ENCODE measurements around the gene CD80.
"Not testable (repeated sequence)": the region's sequence is repeated elsewhere in the genome, so short reads cannot be mapped to it uniquely, and the experiment has no call there.

CD80 gene, protein sequence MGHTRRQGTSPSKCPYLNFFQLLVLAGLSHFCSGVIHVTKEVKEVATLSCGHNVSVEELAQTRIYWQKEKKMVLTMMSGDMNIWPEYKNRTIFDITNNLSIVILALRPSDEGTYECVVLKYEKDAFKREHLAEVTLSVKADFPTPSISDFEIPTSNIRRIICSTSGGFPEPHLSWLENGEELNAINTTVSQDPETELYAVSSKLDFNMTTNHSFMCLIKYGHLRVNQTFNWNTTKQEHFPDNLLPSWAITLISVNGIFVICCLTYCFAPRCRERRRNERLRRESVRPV

DNA sequence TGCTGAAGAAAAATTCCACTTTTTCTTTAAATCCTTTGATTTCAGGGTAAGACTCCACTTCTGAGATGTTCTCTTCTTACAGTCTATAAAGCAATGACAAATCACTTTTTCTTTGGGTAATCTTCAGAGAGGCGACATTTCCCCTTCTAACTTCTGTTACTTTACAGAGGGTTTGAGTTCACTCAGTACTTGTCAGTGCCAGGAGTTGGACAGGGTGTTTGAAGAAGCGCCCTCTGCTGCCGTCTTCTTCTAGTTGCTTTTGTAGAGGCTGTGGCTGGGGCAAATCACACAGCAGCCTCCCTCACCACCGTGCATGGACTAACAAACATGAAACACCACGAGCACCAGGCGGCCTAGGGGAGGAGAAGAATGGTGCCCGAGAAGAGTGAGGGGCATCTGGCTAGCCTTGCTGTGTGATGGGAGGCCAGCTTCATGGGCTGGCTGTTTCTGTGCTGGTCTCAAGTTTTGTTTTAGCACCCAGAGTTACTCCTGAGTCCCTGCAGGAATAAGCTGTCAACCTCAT lies at the start of gene CD80:
TSS of gene CD80 (minus strand) at position 174 of the 523 bp plus-strand sequence. CDS start 1,886 bp downstream, outside the sequence.
- DNase-seq: peak; percentile 29

DNA sequence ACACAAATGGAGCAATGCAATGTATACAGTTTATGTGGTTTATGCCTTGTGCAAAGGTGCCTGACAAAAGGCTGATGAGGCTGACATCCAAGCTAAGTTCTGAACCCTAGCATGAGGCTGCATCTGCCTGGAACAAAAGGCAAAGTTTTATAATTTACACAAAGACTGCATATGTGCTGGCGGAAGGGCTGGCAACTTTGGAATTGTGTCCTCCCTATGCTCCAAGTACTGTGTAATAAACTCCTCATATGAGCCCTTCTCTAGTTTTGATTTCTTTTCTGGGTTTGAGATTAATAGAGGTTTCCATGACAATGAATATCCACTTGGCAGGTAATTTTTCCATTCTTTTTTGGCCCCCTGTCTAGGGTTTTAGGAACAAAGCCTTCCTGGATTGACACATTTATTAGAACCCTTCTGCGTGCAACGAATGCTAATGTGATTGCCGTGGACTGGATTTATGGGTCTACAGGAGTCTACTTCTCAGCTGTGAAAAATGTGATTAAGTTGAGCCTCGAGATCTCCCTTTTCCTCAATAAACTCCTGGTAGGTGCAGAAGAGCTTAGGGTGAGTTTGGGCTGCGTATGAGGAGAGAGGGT lies 49.1 kb upstream of the CD80 start:
- no peak for DNase-seq

DNA sequence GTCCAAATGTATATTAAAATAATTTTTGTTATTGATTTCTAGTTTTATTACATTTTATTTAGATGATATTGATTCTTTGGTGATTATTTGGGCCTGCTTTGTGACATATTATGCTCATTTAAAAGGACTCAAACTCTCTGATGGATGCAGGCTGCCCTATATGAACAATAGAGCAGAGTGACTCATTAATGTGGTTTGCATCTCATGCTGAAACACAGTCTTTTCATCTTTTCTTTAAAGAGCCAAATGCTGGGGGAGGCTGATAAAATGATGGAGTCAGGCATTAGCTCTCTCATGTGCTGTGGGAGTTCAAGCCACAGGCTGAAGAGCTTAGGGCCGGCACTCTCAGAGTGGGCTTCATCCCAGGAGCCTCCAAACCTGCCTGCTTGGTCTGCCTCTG lies 45.5 kb upstream of the CD80 start:
- DNase-seq: no peak

DNA sequence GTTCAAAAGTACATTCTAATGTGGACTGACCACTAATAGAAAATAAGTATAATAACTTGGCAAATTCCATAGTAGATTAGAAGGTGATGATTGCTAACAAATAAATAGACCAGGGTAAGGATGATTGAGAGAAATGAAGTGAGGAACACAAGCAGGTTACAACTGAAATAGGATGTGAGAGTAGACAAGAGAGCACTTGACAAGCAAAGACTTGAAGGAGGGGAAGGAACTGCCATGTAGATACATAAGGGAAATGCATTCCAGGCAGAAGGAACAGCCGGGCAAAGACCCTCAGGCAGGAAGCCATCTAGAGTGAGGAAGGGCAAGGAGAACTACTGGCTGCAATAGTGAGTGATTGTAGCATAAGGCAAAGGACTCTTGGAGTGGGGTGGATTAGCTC lies 43.3 kb upstream of the CD80 start:
- no peak for DNase-seq

DNA sequence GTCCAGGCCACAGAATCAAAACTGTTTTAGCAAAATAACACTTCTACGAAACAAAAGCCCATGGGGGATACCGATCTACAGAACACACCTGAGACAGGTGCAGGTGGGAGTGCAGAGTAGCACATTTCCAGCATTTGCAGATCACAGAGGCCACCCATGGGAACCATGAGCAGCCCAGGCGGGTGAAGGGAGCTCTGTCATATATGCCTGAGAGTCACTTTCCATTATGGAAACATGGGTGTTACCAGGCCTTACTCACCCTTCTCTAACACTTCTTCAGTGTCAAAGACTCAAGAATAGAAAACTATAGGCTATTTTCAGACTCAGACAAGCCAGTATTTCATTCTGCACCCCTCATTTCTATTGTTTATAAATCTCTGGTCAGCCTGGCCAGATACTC lies 41.7 kb upstream of the CD80 start:
- no peak for DNase-seq

DNA sequence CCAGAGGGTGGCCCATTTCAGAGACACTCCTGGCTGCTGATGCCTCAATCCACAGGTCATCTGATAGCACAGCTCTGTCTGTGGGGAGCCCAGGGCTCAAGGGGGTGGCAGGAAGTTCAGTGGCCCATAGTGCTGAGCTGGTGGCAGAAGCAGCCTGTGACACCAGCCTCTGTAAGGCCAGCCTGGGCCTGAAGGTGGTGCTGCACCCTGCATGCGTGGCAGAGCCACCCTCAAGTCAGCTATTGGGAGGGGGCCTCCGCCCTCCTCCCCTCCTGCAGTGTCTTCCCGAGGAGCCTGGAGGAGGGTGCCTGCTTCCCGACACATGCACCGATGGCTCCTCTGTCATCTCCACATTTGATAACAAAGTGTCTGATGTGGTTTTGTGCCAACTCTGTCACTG lies 41.3 kb upstream of the CD80 start:
- DNase-seq: no peak

DNA sequence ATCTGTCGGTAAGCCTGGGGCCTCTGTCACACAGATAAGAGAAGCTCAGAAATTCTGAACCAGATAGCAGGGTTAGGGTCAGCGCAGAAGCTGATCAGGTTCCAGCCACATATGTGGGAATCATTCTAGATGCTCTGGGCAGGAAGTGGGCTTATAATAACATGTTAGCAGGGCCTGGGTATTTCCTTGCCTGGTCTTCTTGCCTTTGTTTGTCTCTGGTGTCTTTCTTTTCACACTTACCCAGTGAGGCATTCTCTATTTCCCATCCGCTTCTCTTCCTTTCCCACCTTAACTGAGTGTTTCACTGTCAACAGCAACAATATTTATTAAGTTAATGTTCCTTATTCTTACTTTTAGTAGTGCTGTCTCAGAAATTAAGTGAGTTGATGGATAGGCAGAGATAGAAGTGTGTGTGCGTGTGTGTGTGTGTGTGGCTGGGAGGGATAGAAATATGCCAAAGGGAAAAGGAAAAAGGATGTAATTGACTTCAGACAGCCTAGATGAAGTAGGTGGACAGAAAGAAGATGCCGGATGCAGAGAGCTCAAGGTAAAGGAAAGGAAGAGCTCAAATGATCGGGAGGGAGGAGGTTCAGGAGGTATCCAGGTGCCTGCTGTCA lies 40.3 kb upstream of the CD80 start:
- no peak for DNase-seq

DNA sequence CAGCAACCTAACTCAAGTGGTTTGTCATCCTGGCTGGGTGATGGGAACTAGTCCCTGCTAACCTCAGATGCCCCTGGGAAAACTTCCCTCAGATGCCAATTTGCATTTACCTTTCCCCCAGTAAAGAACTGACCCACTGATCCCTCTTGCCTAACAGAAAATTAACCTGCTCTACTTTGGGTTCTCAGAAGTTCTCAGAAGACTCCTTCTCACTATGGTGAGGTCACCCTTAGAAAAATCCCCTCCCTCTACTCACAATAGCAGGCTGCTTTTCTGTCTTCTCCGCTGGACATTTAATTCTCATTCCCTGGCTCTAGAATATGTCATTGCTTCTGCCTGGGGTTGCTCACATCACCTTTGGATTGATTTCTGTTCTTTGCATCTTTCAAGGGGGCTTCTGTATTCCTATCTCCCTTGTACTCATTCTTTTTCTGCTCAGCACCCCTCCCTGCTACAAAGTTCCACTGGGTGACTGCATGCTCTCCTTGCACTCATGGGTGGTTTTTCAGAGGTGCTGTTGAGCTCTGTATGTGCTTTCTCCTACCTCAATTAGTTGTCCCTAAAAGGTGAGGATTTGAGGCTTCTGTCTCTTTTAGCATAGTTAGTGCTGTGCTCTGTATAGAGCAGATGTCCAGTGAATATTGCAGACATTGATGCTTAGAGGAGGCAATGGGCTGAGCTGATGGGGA lies 39.1 kb upstream of the CD80 start:
- no peak for DNase-seq

DNA sequence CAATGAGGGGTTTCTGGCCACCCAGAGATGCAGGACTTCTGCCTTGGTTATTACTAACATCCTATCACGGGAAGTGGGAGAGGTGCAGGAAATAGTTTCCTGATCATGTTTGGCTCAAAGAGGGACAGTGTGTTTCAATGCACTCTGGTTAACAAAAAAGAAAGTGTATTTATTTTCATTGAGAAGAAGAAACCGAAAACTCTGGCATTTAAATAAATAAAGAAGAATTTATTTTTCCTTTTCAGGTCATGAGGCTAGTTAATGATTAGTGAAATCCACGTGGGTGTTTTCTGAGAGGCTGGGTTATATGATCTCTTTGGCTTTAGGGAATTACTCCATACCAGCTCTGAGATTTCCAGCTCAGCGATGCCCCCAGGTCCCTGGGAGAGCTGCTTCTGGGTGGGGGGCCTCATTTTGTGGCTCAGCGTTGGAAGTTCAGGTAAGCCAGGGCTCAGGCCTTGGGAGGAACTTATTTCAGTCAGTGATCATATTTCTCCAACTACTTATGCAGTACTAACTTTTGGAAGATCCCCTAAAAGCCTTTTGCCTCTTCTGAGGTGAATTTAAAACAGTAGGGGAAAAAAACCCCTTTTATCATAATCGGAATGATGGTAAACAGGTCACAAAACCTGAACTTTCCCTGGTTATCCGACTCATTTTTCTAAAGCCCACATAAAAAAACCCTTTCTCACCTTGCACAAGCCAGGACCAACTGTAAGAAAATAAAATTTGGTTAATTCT lies 38.3 kb upstream of the CD80 start, which contains the start of gene PLA1A:
TSS of gene PLA1A (plus strand) at position 338 of the 741 bp plus-strand sequence. CDS start at position 367, 29 bp downstream.
- DNase-seq: no peak

DNA sequence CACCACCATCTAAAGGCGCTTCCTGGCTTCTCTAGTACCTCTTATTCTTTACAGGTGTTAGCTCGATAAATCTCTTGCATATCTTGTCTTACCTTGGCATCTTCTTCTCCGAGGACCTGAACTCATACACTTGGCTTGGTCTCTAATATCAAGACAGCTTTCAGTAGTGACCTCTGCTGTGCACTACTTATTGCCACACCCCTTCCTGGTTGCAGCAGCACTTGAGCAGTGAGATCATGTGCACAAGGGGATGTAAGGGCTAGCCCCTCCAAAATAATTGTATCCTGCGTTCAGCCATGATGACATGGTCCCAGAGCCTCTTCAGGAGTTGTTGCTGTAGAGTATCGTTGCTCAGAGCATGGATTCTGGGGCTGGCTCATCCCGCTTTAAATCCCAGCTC lies 37.0 kb upstream of the CD80 start:
- DNase-seq: no peak

DNA sequence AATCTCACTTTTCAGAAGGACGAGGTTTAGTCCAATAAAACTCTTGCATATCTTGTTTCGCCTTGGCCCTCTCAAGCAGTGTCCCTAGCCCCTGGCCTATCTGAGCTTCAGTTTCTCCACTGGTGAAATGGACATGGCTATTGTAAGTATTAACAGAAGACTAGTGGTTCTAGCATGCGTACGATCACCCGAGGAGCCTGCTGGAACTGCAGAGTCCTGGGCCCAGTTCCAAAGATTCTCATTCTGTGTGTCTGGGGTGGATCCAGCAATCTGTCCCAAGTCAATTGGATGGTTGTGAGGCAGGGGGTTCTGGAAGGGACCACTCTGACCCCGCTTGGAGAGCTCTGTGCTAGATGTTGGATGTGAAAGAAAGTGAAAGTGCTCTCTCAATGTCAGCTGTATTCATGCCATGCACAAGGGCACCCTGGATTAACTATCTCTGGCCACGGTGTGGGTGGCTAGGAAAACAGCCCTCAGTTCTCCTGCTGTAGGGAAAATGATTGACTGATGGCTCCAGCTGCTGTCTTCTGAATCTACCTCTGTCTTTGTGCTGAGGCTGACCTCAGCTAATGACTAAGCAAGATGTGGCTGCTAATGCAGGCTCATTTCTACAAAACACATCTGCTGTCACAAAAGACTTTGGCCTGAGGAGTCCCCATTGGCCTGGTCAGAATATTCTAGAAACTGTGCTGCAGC lies 36.4 kb upstream of the CD80 start:
- DNase-seq: no peak

DNA sequence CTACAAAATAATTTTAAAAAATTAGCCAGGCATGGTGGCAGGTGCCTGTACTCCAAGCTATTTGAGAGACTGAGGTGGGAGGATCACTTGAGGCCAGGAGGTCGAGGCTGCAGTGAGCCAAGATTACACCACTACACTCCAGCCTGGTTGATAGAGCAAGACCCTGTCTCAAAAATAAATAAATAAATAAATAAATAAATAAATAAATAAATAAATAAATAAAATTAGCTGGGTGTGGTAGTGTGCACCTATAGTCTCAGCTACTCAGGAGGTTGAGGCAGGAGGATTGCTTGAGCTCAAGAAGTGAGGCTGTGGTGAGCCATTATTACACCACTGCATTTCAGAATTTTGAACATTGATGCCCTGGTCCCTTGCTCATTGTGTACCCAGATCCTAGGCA lies 35.5 kb upstream of the CD80 start:
- DNase-seq: not testable (repeated sequence)

DNA sequence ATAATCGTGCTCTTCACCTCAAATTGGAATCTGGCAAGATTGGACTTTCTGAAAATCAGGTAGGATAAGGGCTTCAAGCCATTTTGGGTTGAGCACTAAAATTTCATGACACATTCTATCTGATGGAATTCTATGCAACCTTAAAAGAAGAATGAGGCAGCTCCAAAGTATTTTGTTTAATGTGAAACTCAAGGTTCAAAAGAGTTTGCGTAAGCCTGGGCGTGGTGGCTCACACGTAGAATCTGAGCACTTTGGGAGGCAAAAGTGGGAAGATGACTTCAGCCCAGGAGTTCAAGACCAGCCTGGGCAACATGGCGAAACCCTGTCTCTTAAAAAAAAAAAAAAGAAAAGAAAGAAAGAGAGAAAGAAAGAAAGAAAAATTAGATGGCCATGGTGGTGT lies 34.7 kb upstream of the CD80 start:
- no peak for DNase-seq

DNA sequence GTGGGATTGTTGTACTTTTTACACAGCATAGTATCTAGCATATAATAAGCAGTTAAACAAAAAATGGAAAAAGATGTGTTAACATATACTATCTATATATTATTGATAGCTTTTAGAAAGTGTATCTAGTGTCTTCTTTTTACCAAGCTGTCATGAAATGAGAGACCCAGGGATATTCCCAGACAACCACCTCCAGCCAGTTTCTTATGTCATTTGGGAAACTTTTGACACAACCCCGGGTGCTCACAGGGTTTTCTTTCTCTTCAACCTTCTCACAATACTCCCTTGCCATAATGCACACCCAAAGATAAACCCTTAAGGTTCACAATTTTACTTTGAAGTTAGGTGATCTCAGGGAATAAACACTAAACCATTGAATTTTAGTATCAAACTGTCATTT lies 33.4 kb upstream of the CD80 start:
- DNase-seq: no peak

DNA sequence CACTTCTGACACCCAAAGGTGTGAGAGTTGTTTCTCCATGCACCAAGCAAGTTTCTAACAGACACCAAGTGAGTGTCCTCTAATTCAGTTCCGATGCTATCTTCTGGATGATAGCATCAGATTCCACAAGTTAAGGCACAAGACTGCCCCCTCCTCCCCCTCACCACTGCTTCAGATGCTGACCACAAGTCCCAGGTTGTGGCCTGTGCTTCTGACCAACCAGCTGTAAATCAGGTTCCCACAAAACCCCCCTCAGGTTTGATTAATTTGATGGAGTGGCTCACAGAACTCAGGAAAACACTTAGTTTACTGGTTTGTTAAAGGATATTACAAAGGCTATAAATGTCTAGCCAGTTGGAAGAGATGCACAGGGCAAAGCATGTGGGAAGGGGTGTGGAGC lies 31.3 kb upstream of the CD80 start:
- no peak for DNase-seq

DNA sequence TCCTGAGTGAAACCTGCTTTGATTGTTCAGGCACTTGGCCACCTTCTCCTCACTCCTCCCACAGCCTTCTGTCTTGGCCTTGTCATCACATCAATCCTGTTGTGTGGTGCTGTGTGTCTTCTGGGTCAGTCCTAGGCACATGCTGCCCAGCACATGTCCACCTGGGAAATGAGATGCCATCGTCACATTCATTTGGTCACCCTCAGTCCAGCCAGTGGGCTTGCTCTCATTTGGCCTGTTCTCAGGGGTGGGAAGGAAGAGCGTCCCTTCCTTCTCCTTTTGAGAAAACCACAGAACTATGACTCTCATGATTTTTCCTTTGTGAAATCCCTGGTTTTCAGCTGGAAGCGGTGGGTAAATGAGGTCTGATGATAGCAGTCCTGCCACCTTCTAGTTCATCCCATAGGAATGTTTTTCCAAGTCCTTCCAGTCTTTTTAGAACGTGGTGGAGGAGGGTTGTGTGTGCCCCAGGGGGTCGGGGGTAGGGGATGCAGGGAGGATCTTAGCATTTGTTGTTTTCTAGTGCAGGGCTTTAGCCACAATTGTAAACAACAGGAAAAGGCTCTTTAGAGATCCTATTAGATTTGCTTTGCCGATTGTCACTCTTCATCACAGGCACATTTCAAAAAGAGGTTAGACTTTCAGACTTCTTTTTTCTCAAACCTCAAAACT lies 29.8 kb upstream of the CD80 start:
- DNase-seq: no peak

DNA sequence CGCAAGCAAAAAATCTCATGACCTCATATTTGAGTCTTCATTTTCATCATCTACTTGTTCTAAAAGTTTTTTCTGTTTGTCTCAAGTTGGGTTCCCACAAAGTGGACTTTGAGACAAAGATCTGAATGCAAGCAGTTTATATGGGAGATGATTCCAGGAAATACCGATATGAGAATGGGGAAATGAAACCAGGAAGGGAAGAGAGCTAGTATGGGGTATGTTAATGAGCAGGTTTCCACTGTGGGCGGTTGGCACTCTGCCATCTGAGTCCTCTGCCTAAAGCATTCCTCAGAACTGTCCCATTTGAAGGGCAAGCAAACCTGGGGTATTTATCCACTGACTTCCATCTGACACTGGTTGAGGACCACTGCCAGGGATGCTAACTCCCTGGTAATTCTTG lies 28.7 kb upstream of the CD80 start:
- DNase-seq: no peak

DNA sequence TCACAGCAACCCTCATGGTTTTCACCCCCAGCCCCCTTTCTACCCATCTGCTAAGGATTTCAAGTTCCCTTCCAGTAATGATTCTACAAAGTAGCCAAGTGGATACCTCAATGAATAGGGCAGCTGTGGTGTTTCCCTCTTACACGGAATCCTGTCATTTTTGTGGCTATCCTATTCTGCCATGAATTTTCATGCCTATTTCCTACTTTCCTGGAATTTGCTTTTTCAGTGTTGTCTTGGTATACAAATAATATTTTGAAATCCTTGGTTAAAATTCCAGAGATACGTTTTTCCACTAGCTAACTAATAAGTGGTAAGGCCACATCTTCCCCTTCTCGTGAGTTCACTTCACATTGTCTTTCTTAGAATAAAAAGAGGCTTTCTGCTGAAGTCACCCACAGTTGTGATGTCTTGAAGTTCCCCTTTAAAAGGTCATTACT lies 27.3 kb upstream of the CD80 start:
- DNase-seq: no peak

DNA sequence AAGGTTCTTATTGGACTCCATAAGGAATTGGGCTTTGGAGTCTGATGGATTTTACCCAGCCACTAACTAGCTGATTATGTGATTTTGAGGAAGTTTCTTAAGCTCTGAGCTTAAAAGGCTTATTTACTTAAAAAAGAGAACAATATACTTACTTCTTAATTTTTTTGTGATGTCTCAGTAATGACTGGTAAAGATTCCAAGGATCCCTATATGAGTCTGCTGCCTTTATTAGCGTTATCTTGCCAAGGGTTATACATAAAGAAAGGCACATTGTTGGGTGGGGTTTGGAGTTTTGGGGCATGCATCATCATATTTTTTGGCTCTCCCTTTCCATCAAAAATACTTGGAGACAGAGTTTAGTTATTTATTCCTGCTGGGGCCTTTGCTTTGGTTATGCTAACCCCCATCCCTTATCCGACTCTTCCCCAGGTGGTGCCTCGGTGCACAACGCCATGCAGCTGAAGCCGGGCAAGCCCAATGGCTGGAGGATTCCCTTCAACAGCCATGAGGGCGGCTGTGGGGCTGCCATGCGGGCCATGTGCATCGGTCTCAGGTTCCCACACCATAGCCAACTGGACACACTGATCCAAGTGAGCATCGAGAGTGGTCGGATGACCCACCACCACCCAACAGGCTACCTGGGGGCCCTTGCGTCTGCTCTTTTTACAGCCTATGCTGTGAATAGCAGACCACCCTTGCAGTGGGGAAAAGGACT lies 26.6 kb upstream of the CD80 start:
- no peak for DNase-seq

DNA sequence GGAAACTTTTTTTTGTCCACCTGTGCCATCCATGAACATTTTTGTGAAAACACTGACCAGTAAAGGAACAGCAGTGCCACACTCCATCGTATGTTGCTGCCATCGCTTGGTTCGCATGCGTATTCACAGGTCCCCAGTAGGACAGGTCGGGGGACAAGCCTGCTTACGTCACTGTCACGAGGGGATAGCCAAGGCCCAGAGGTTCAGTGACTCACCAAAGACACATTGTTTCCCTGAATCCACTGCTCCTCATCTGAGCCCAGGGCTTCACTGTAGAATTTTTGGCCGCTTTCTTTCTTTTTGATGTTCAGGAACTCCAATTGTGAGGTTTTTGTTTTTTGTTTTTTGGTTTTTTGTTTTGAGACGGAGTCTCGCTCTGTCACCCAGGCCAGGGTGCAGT lies 25.8 kb upstream of the CD80 start:
- no peak for DNase-seq

DNA sequence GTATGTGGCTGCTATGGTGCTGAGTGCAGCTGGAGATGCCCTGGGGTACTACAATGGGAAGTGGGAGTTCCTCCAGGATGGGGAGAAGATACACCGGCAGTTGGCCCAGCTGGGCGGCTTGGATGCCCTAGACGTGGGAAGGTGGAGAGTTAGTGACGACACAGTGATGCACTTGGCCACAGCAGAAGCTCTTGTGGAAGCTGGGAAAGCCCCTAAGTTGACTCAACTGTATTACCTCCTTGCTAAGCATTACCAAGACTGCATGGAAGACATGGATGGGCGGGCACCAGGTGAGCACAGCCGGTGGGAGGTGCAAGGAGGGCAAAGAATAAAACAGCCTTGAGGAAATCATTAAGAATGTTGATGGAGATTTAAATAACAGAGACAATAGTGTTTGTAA lies 22.8 kb upstream of the CD80 start:
- no peak for DNase-seq
